H9 (cell line): Measurements from ENCODE around the gene GPR62. TPM values are rescaled to one million over a fixed set of nuclear protein-coding genes. Genes with fewer than 3 reads are reported as not detected.

ENCODE experiments used
- DNase-seq: peaks from one replicate; pipeline ENCODE4 v3.0.0-alpha.2; 2017
- H2AFZ ChIP-seq: one replicate; pipeline ENCODE4 v1.6.1; 2013; ENCODE audit warnings: mild to moderate bottlenecking, low read length, control low read depth, moderate library complexity
- H2AK5ac ChIP-seq: 2 replicates; pipeline ENCODE4 v1.6.1; 2013; ENCODE audit warnings: low read length, control low read depth, mixed read lengths; ENCODE audit not compliant: insufficient read length
- H2BK120ac ChIP-seq: one replicate; pipeline ENCODE4 v1.6.1; 2013; ENCODE audit warnings: low read depth, mild to moderate bottlenecking, low read length, control low read depth, inconsistent platforms; ENCODE audit not compliant: poor library complexity, severe bottlenecking
- H2BK12ac ChIP-seq: 2 replicates; pipeline ENCODE4 v1.6.1; 2013; ENCODE audit warnings: low read length, control low read depth, mixed read lengths, low read depth; ENCODE audit not compliant: insufficient read length
- H2BK15ac ChIP-seq: 2 replicates; pipeline ENCODE4 v1.6.1; 2013; ENCODE audit warnings: low read depth, low read length, control low read depth
- H2BK20ac ChIP-seq: one replicate; pipeline ENCODE4 v1.6.1; 2013; ENCODE audit warnings: low read depth, mild to moderate bottlenecking, low read length, control low read depth, inconsistent platforms; ENCODE audit not compliant: poor library complexity, severe bottlenecking
- H2BK5ac ChIP-seq: 2 replicates; pipeline ENCODE4 v1.6.1; 2013; ENCODE audit warnings: low read length, control low read depth, mixed read lengths; ENCODE audit not compliant: insufficient read length
- H3K14ac ChIP-seq: 2 replicates; pipeline ENCODE4 v1.6.1; 2013; ENCODE audit warnings: low read length, control low read depth; ENCODE audit not compliant: insufficient read depth
- H3K18ac ChIP-seq: 2 replicates; pipeline ENCODE4 v1.6.1; 2013; ENCODE audit warnings: low read depth, mild to moderate bottlenecking, mixed read lengths, low read length, control low read depth; ENCODE audit not compliant: insufficient read length
- H3K23ac ChIP-seq: 2 replicates; pipeline ENCODE4 v1.6.1; 2013; ENCODE audit warnings: low read length, control low read depth, mixed read lengths, low read depth; ENCODE audit not compliant: insufficient read length
- H3K23me2 ChIP-seq: 2 replicates; pipeline ENCODE4 v1.6.1; 2013; ENCODE audit warnings: low read depth, mild to moderate bottlenecking, mixed read lengths, low read length, control low read depth; ENCODE audit not compliant: insufficient read length, poor library complexity, severe bottlenecking
- H3K27ac ChIP-seq: 2 replicates; pipeline ENCODE4 v1.5.1; 2013; ENCODE audit warnings: low read length, control low read depth, mixed read lengths, low read depth; ENCODE audit not compliant: insufficient read length
- H3K27me3 ChIP-seq: 2 replicates; pipeline ENCODE4 v1.6.1; 2013; ENCODE audit warnings: low read length, control low read depth, inconsistent platforms; ENCODE audit not compliant: insufficient read depth
- H3K4ac ChIP-seq: 2 replicates; pipeline ENCODE4 v1.6.1; 2013; ENCODE audit warnings: low read depth, mild to moderate bottlenecking, control low read depth, inconsistent platforms, low read length, moderate library complexity
- H3K4me1 ChIP-seq: 2 replicates; pipeline ENCODE4 v1.6.1; 2013; ENCODE audit warnings: low read length, control low read depth, inconsistent platforms; ENCODE audit not compliant: insufficient read depth
- H3K4me2 ChIP-seq: 2 replicates; pipeline ENCODE4 v1.6.1; 2013; ENCODE audit warnings: low read length, control low read depth, mixed read lengths; ENCODE audit not compliant: insufficient read length, insufficient read depth
- H3K56ac ChIP-seq: 2 replicates; pipeline ENCODE4 v1.6.1; 2013; ENCODE audit warnings: low read depth, mild to moderate bottlenecking, mixed read lengths, low read length, control low read depth; ENCODE audit not compliant: insufficient read length
- H3K79me1 ChIP-seq: 2 replicates; pipeline ENCODE4 v1.6.1; 2013; ENCODE audit warnings: low read depth, mild to moderate bottlenecking, moderate library complexity, low read length, control low read depth, inconsistent platforms; ENCODE audit not compliant: insufficient read depth, poor library complexity, severe bottlenecking
- H3K79me2 ChIP-seq: 2 replicates; pipeline ENCODE4 v1.6.1; 2013; ENCODE audit warnings: low read length, control low read depth, inconsistent platforms; ENCODE audit not compliant: insufficient read depth
- H3K9ac ChIP-seq: 2 replicates; pipeline ENCODE4 v1.6.1; 2013; ENCODE audit warnings: low read length, control low read depth, mixed read lengths; ENCODE audit not compliant: insufficient read length; ENCODE audit errors: extremely low read depth
- H3K9me3 ChIP-seq: one replicate; pipeline ENCODE4 v1.6.1; 2013; ENCODE audit warnings: low read depth, low read length, inconsistent platforms; ENCODE audit not compliant: control insufficient read depth
- H3T11ph ChIP-seq: one replicate; pipeline ENCODE4 v1.6.1; 2013; ENCODE audit warnings: mild to moderate bottlenecking, low read length, control low read depth, inconsistent platforms
- H4K20me1 ChIP-seq: one replicate; pipeline ENCODE4 v1.6.1; 2013; ENCODE audit not compliant: control insufficient read depth, insufficient read length, insufficient read depth
- H4K5ac ChIP-seq: 2 replicates; pipeline ENCODE4 v1.6.1; 2013; ENCODE audit warnings: low read depth, mild to moderate bottlenecking, mixed read lengths, low read length, control low read depth; ENCODE audit not compliant: insufficient read length
- H4K8ac ChIP-seq: replicated peaks from 2 replicates; pipeline ENCODE4 v1.6.1; 2013; ENCODE audit warnings: low read length, control low read depth, mixed read lengths, low read depth; ENCODE audit not compliant: insufficient read length
- H4K91ac ChIP-seq: 2 replicates; pipeline ENCODE4 v1.6.1; 2013; ENCODE audit warnings: low read depth, mild to moderate bottlenecking, moderate library complexity, mixed read lengths, low read length, control low read depth; ENCODE audit not compliant: insufficient read length
- H3K27ac Mint-ChIP-seq, 3 experiments: 2 replicates in 2 of 3; 3 replicates in 1 of 3; pipeline ENCODE4 v1.8.0; 2020 to 2021; ENCODE audit warnings: mixed read lengths in 3 of 3, mild to moderate bottlenecking in 1 of 3, moderate library complexity in 1 of 3
- H3K27me3 Mint-ChIP-seq: 2 replicates; pipeline ENCODE4 v1.8.0; 2021; ENCODE audit warnings: low read depth, mild to moderate bottlenecking, moderate library complexity, mixed read lengths
- H3K36me3 Mint-ChIP-seq, 3 experiments: 2 replicates in 2 of 3; 3 replicates in 1 of 3; pipeline ENCODE4 v1.8.0; 2020 to 2021; ENCODE audit warnings: low read depth in 3 of 3, mixed read lengths in 3 of 3; ENCODE audit not compliant: insufficient read depth in 1 of 3
- H3K4me1 Mint-ChIP-seq, 2 experiments: 2 replicates each; pipeline ENCODE4 v1.8.0; 2020; ENCODE audit warnings: mixed read lengths in 2 of 2
- H3K4me3 Mint-ChIP-seq, 2 experiments: 2 replicates in 1 of 2; 3 replicates in 1 of 2; pipeline ENCODE4 v1.8.0; 2020 to 2021; ENCODE audit warnings: mild to moderate bottlenecking in 2 of 2, mixed read lengths in 2 of 2, moderate library complexity in 1 of 2
- H3K9me3 Mint-ChIP-seq, 2 experiments: 2 replicates in 1 of 2; 3 replicates in 1 of 2; pipeline ENCODE4 v1.8.0; 2020; ENCODE audit warnings: mild to moderate bottlenecking in 2 of 2, mixed read lengths in 2 of 2, moderate library complexity in 1 of 2
- WGBS: extraction: QIAGEN DNeasy Blood & Tissue Kit; methylation state at CpG from one replicate; pipeline ENCODE4 v1.1.7; 2013; ENCODE audit warnings: missing lambda C conversion rate, low lambda C conversion rate, mixed read lengths; ENCODE audit not compliant: insufficient read length; ENCODE audit errors: extremely low coverage; 5-methylcytosine and 5-hydroxymethylcytosine counted together
- total RNA-seq: library from RNA; stranded (reverse); gene quantifications from 2 replicates; pipeline ENCODE4 v1.2.1, GENCODE V29; 2021
- TF ChIP-seq, protein P1 (sequence below): fragments of 200-600 bp; sonication (generic); conservative IDR thresholded peaks from 3 replicates; pipeline ENCODE4 v1.8.0; 2021; ENCODE audit warnings: antibody characterized with exemption, mild to moderate bottlenecking

The GPR62 gene
- total RNA-seq, 1 experiment from 2014 or later, result 0.13 TPM

GRCh38 chr3:51959651-51960050 lies 4.5 kb downstream of the GPR62 start:
- Mint-ChIP-seq H3K36me3 (no peaks in the 10 kb centered on the region), H3K4me1 (peaks cover 22 to 40% of the 10 kb centered on the region in 2 experiments), H3K4me3 (no peak overlapping the region; a peak in 1 of 5 replicates), H3K27me3 (peaks cover 63% of the 10 kb centered on the region), H3K9me3 (no peaks in the 10 kb centered on the region), H3K27ac (no peak overlapping the region)
- no peaks in the 10 kb centered on the region; the same call in 1 of the 2 replicates for H3K4me1 ChIP-seq
- H2BK12ac ChIP-seq, result no peak overlapping the region
- H3K4ac ChIP-seq, result no peak overlapping the region
- no peaks in the 10 kb centered on the region for H3K79me2 ChIP-seq
- no peaks in the 10 kb centered on the region for H3K9me3 ChIP-seq
- H3K27ac ChIP-seq, result no peak overlapping the region
- H3K23ac ChIP-seq, result no peak overlapping the region
- no peak overlapping the region for H3K56ac ChIP-seq
- H2AK5ac ChIP-seq, result no peak overlapping the region
- no peaks in the 10 kb centered on the region for H3K79me1 ChIP-seq
- H3K18ac ChIP-seq, result no peak overlapping the region
- H2BK20ac ChIP-seq, result no peak overlapping the region
- no peak overlapping the region for H4K8ac ChIP-seq
- H3K4me2 ChIP-seq, result no peak overlapping the region
- H3K23me2 ChIP-seq, result no peaks in the 10 kb centered on the region
- no peak overlapping the region for H4K91ac ChIP-seq
- no peak overlapping the region for H2BK5ac ChIP-seq
- TF ChIP-seq, protein P1, sequence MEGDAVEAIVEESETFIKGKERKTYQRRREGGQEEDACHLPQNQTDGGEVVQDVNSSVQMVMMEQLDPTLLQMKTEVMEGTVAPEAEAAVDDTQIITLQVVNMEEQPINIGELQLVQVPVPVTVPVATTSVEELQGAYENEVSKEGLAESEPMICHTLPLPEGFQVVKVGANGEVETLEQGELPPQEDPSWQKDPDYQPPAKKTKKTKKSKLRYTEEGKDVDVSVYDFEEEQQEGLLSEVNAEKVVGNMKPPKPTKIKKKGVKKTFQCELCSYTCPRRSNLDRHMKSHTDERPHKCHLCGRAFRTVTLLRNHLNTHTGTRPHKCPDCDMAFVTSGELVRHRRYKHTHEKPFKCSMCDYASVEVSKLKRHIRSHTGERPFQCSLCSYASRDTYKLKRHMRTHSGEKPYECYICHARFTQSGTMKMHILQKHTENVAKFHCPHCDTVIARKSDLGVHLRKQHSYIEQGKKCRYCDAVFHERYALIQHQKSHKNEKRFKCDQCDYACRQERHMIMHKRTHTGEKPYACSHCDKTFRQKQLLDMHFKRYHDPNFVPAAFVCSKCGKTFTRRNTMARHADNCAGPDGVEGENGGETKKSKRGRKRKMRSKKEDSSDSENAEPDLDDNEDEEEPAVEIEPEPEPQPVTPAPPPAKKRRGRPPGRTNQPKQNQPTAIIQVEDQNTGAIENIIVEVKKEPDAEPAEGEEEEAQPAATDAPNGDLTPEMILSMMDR, result no peak
- no peak overlapping the region for H3K14ac ChIP-seq
- no peak overlapping the region for H2AFZ ChIP-seq
- no CpG with 5 or more reads among the region's 7 CpGs for WGBS
- H3K9ac ChIP-seq, result no peak overlapping the region
- no peak overlapping the region for H2BK15ac ChIP-seq
- H4K5ac ChIP-seq, result no peak overlapping the region
- no peak overlapping the region for H3T11ph ChIP-seq
- H2BK120ac ChIP-seq, result no peak overlapping the region
- H3K27me3 ChIP-seq, result peaks cover 10% of the 10 kb centered on the region
- DNase-seq, result no peak
- H4K20me1 ChIP-seq, result no peaks in the 10 kb centered on the region
